ENCODE measurements around the gene MMP24.

DNA sequence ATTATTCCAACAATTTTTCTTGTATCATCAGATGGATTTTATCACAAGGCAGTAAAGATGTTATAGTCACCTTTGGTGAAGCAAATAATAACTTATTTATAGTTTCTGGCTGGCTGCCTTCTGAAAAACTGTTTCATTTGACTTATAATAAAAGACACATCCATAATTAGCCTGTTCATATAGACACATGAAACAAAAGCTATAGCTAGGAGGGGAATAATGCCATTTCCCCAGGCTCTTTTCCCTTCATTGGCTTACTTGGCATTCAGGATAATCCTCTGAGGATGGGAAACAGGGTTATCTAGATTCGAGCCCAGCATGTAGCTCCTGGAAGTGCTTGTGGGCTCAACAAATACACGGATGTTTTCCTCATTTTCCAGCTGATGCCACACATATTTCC is 17.5 kb downstream of the MMP24 start:
- TF ChIP-seq, protein P1, sequence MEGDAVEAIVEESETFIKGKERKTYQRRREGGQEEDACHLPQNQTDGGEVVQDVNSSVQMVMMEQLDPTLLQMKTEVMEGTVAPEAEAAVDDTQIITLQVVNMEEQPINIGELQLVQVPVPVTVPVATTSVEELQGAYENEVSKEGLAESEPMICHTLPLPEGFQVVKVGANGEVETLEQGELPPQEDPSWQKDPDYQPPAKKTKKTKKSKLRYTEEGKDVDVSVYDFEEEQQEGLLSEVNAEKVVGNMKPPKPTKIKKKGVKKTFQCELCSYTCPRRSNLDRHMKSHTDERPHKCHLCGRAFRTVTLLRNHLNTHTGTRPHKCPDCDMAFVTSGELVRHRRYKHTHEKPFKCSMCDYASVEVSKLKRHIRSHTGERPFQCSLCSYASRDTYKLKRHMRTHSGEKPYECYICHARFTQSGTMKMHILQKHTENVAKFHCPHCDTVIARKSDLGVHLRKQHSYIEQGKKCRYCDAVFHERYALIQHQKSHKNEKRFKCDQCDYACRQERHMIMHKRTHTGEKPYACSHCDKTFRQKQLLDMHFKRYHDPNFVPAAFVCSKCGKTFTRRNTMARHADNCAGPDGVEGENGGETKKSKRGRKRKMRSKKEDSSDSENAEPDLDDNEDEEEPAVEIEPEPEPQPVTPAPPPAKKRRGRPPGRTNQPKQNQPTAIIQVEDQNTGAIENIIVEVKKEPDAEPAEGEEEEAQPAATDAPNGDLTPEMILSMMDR (IDR thresholded peaks at IDR 0.05) = no peak
- no peak for TF ChIP-seq POLR2A (IDR thresholded peaks at IDR 0.05)

All from uterus (tissue), 2 donors.